WI38 (cell line): ENCODE data around the gene AKR1C1.
"Not testable (repeated sequence)": the region's sequence is repeated elsewhere in the genome, so short reads cannot be mapped to it uniquely, and the experiment has no call there.

Source experiments
- H3K4me3 ChIP-seq: 2 replicates; pipeline ENCODE4 v1.5.1; 2011; ENCODE audit warnings: low read depth, mild to moderate bottlenecking, control low read depth, low read length
- TF ChIP-seq, protein P1 (sequence below): IDR thresholded peaks from 2 replicates; pipeline ENCODE4 v1.5.1; 2012; ENCODE audit warnings: low read depth, mild to moderate bottlenecking, control low read depth, low read length

Gene AKR1C1

GRCh38 chr10:4945766-4946717 lies 17.2 kb upstream of the AKR1C1 start:
- TF ChIP-seq, protein P1, sequence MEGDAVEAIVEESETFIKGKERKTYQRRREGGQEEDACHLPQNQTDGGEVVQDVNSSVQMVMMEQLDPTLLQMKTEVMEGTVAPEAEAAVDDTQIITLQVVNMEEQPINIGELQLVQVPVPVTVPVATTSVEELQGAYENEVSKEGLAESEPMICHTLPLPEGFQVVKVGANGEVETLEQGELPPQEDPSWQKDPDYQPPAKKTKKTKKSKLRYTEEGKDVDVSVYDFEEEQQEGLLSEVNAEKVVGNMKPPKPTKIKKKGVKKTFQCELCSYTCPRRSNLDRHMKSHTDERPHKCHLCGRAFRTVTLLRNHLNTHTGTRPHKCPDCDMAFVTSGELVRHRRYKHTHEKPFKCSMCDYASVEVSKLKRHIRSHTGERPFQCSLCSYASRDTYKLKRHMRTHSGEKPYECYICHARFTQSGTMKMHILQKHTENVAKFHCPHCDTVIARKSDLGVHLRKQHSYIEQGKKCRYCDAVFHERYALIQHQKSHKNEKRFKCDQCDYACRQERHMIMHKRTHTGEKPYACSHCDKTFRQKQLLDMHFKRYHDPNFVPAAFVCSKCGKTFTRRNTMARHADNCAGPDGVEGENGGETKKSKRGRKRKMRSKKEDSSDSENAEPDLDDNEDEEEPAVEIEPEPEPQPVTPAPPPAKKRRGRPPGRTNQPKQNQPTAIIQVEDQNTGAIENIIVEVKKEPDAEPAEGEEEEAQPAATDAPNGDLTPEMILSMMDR: no peak

DNA sequence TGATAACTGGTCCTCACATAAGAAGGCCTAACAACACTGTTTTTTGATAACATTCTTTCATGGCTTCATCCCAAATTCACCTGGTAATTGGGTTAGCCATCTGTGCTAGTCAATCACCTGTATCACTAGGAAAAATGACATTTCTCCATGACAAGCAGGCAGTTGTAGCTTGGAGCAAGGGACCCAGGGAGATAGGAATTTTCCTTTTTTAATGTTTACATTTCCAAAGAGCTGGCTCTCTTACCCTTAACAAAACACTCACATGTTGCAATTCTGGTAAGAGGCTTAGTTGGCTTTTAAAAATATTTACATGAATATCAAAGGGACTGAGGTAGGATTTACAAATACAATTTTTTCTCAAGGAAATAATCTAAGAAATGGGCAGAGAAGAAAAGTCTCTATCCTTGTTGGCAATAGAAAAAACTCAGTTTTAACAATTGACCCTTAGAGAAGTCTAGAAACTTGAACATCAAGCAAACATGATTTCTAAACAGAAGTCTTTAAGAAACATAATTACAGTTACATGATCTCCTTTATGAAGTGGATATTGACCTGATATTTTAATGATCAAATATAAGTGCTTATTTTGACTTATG lies 16.1 kb upstream of the AKR1C1 start:
- TF ChIP-seq, protein P1: no peak
- H3K4me3 ChIP-seq: no peak overlapping the region

More at GRCh38 chr10:4945766-4946717, 17.2 kb upstream of the AKR1C1 start:
- no peak overlapping the region for H3K4me3 ChIP-seq

DNA sequence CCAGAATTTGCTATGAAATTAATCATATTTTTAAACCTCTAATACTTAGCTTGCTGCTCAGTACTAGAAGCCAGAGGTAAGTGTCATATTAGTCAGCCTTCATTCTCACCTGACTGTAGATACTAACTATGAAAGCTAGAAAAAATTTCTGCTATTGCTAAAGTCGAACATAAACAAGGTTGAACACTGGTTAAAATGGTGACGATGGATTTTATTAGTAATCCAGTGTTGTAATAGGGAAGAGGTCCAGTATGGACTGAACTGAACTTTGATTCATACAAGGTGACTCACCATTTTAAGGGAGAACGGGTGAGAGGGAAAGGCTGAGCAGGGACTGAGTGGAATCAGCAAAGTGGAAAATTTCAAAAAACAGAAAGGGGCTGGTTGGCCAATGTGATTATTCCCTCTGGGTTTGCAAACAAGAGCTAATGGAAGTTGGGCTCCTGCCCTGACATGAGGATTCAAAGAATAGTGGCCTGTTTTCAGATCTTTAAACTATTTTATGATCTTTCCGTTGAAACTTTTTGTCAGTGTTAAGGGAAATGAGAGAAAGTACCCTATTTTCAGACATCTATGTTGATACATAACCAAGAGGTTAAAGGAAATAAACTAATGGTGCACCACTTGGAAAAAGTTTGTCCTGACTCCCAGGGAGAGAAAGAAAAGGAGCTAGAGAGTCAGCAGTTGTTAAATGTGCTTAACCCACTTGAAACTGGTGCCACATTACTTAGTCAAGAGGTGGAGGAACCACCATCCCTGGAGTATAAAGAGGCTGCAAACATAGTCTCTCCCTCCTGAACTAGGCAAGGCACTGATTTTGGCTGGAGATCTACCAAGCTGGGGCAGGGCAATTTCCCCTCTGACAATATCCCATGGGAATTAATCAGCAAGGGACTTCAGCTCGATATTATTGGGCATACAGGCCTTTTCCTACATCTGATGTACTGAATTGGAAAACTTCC lies 15.3 kb upstream of the AKR1C1 start:
- TF ChIP-seq, protein P1: no peak
- H3K4me3 ChIP-seq: no peak overlapping the region

DNA sequence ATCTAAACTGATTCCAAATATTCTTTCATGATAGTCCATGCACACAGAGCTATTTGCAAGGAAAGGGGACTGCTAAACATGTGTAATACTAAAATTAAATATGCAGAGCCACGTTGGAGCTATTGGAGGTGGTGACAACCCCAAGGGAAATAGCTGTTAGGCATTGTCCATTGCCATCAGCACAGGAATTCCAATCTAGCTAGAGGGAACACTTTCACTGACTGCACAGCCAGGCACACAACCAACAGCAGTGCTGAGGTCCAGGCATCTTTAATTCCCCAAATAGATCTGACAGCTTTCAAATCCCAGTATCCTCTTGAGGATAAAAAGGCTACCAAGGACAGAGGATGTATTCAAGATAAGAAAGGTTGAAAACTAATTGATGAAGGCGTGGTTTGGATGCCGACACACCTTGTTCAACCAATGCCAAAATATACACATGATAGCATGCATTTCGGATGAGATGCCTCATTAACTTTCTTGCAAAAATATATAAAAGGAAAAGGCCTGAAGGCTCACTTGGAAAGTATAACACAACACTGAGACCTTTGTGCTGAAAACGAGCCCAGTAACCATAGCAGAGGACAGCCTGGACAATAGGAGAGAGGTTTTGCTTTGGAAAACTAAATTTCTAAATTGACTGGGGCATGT lies 11.6 kb upstream of the AKR1C1 start:
- H3K4me3 ChIP-seq: not testable (repeated sequence)

DNA sequence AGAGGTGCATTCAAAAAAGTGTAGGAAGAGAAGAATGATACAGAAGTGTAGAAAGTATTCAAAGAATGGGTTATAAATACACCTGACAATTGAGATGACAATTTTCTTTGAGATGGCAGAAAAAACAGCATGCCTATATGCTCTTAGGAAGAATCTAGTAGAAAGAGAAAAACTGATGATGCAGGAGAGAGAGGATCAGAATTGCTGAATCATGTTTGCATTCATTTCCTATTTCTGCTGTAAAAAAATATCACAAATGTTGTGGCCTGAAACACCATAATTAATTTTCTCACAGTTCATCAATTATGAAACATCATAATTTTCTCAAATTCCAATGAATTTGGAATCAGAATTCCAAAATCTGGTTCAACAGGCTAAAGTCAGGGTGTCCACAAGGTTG lies 9.8 kb upstream of the AKR1C1 start:
- TF ChIP-seq, protein P1: no peak
- H3K4me3 ChIP-seq: no peak overlapping the region

GRCh38 chr10:4956088-4956487 lies 7.1 kb upstream of the AKR1C1 start:
- H3K4me3 ChIP-seq: not testable (repeated sequence)

DNA sequence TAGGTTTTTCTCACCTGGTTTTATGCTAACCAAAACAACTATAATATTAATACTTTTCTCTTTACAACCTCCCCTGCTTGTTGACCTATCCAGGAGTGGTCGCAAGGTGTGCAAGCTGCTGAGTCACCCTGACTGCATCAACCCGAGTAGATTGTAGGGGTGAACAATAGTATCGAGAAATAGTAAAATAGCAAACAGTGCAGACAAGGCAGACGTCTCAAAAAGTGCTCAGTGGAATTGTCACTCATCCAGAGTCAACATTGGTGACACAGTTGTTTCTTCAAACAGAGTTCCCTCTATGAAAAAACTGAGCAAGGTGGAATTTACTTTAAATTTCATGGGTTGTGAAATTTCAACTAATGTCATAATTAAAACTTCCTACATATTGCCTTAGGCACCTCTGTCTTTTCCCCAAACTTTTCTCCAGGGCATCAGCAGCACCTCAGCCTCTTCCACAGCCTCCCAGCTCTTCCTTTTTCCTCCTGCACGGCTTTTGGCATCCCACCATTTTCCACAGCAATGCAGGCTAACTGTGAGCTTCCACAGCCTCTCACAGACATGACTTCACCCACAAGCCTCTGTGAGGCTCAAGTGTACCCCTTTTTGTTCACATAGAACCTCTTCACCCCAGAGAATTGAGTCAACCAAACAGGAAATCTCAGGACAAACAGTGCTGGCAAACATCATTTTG lies 6.1 kb upstream of the AKR1C1 start:
- H3K4me3 ChIP-seq: not testable (repeated sequence)

DNA sequence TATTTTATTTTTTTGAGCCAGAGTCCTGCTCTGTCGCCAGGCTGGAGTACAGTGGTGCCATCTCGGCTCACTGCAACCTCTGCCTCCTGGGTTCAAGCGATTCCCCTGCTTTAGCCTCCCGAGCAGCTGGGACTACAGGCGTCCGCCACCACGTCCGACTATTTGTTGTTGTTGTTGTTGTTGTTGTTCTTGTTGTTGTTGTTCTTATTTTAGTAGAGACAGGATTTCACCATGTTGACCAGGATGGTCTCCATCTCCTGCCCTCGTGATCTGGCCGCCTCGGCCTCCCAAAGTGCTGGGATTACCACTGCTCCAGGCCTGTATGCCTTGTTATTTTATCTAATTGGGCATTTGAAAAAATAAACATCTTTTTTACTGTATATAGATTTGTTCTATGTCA lies 1.7 kb upstream of the AKR1C1 start:
- H3K4me3 ChIP-seq: not testable (repeated sequence)

- not testable (repeated sequence) for H3K4me3 ChIP-seq
Measured at GRCh38 chr10:4962308-4962707, 907 bp upstream of the AKR1C1 start.

- H3K4me3 ChIP-seq: not testable (repeated sequence)
Measured at GRCh38 chr10:4963815-4964154, 570 bp downstream of the AKR1C1 start.

DNA sequence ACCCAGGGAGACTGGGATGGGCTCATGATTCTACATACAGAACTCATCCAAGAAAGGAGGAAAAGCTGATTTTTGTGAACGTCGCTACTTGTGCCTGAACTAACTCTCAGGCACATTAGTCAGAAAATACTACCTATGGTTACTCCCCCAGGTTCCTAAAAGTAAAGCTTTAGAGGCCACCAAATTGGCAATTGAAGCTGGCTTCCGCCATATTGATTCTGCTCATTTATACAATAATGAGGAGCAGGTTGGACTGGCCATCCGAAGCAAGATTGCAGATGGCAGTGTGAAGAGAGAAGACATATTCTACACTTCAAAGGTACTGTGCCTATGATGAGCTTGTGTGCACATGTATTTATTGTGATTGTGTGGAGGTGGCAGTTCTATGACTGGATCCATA lies 2.5 kb downstream of the AKR1C1 start:
- H3K4me3 ChIP-seq: not testable (repeated sequence)

- not testable (repeated sequence) for H3K4me3 ChIP-seq
Measured at GRCh38 chr10:4967189-4967588, 4.0 kb downstream of the AKR1C1 start.

DNA sequence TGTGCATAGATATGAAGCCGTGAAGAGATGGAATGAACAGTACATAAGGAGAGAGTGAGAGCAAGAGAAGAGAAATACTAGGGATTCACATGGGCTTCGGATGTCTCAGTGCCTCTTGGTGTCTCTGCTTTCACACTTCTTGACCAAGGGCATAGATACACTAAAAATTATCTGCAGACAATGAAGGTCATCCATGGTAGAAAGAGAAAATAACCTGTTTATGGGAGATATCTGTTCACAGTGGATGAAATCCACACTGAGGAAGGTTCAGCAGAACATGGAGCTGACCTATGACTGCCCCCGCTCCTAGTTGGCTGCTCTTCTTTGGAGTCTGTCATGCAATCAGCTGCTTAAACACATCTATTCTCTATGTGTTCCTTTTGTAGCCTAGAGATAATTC lies 6.1 kb downstream of the AKR1C1 start:
- not testable (repeated sequence) for H3K4me3 ChIP-seq

DNA sequence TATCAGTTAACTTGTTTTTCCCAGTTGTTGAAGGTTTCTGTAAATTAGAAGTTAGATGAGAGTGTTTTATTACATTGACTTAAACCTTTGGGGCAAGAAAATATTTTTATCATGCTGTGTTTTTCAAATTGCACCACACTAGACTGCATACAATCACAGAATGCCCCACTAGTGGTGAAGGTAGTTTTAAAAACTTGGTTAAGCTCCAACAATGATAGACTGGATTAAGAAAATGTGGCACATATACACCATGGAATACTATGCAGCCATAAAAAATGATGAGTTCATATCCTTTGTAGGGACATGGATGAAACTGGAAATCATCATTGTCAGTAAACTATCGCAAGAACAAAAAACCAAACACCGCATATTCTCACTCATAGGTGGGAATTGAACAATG lies 7.1 kb downstream of the AKR1C1 start:
- not testable (repeated sequence) for H3K4me3 ChIP-seq
